Neural cell (in vitro differentiated cells): ENCODE data around the gene ADAMTSL4. TPM values are rescaled to one million over a fixed set of nuclear protein-coding genes. Genes with fewer than 3 reads are reported as not detected.

Experiments
- H2AFZ ChIP-seq: fragments of 200-600, 300-800 bp; sonication (generic), shearing (Covaris generic); 2 replicates; pipeline ENCODE4 v1.6.0; 2014; ENCODE audit warnings: low read depth, mild to moderate bottlenecking, antibody characterized with exemption, low read length, moderate library complexity
- H3F3A ChIP-seq: fragments of 200-600 bp; shearing (Covaris generic); 2 replicates; pipeline ENCODE4 v1.6.1; 2016; ENCODE audit warnings: mild to moderate bottlenecking, moderate library complexity, mixed read lengths, antibody characterized with exemption, low read length; ENCODE audit not compliant: insufficient read depth, poor library complexity, severe bottlenecking
- H3K27ac ChIP-seq: fragments of 200-600, 300-800 bp; sonication (generic), shearing (Covaris generic); 2 replicates; pipeline ENCODE4 v1.5.1; 2014; ENCODE audit warnings: mild to moderate bottlenecking, low read length, moderate library complexity
- H3K27me3 ChIP-seq: fragments of 300-800, 200-600 bp; sonication (generic), shearing (Covaris generic); 2 replicates; pipeline ENCODE4 v1.6.0; 2014; ENCODE audit warnings: mild to moderate bottlenecking, low read depth, low read length, moderate library complexity; ENCODE audit not compliant: insufficient read depth
- H3K36me3 ChIP-seq: fragments of 300-800, 200-600 bp; sonication (generic), shearing (Covaris generic); 2 replicates; pipeline ENCODE4 v1.5.1; 2014; ENCODE audit warnings: mild to moderate bottlenecking, antibody characterized with exemption, low read length, moderate library complexity; ENCODE audit not compliant: insufficient read depth
- H3K4me2 ChIP-seq: fragments of 300-800, 200-600 bp; sonication (generic), shearing (Covaris generic); 2 replicates; pipeline ENCODE4 v1.6.0; 2014; ENCODE audit warnings: mild to moderate bottlenecking, low read length
- H3K4me3 ChIP-seq: fragments of 300-800, 200-600 bp; sonication (generic), shearing (Covaris generic); 2 replicates; pipeline ENCODE4 v1.5.1; 2014; ENCODE audit warnings: mild to moderate bottlenecking, low read length, moderate library complexity
- H3K79me2 ChIP-seq: fragments of 200-600 bp; shearing (Covaris generic); replicated peaks from 2 replicates; pipeline ENCODE4 v1.6.0; 2014; ENCODE audit warnings: mild to moderate bottlenecking, low read length, moderate library complexity; ENCODE audit not compliant: insufficient read depth
- H3K9ac ChIP-seq: fragments of 300-800, 200-600 bp; sonication (generic), shearing (Covaris generic); 2 replicates; pipeline ENCODE4 v1.6.1; 2016; ENCODE audit warnings: mild to moderate bottlenecking, low read length, mixed read lengths
- H3K9me2 ChIP-seq: fragments of 200-600 bp; shearing (Covaris generic); 2 replicates; pipeline ENCODE4 v1.6.1; 2016; ENCODE audit warnings: mild to moderate bottlenecking, low read length, mixed read lengths; ENCODE audit not compliant: insufficient read depth
- H3K9me3 ChIP-seq: fragments of 200-600, 300-800 bp; sonication (generic), shearing (Covaris generic); 2 replicates; pipeline ENCODE4 v1.6.1; 2016; ENCODE audit warnings: mild to moderate bottlenecking, mixed run types, low read length, moderate library complexity, mixed read lengths
- H4K20me1 ChIP-seq: fragments of 200-600 bp; shearing (Covaris generic); 2 replicates; pipeline ENCODE4 v1.6.1; 2016; ENCODE audit warnings: mild to moderate bottlenecking, mixed run types; ENCODE audit not compliant: insufficient read depth
- EP300 ChIP-seq: fragments of 450-650 bp; conservative IDR thresholded peaks from 2 replicates; pipeline ENCODE4 v1.6.1; 2014; ENCODE audit warnings: antibody characterized with exemption, mild to moderate bottlenecking, moderate library complexity; ENCODE audit not compliant: poor library complexity, severe bottlenecking
- EZH2 ChIP-seq: fragments of 200-600, 300-800 bp; shearing (Covaris generic), sonication (generic); IDR thresholded peaks from 2 replicates; pipeline ENCODE4 v1.6.1; 2014; ENCODE audit warnings: antibody characterized with exemption, low read length, borderline replicate concordance, mild to moderate bottlenecking; ENCODE audit not compliant: insufficient read depth, poor library complexity, severe bottlenecking
- MXI1 ChIP-seq: fragments of 450-650 bp; conservative IDR thresholded peaks from 2 replicates; pipeline ENCODE4 v1.6.1; 2014; ENCODE audit warnings: antibody characterized with exemption, mild to moderate bottlenecking; ENCODE audit not compliant: poor library complexity, severe bottlenecking
- POLR2AphosphoS5 ChIP-seq: IDR thresholded peaks from 2 replicates; pipeline ENCODE4 v1.6.1; 2012
- RAD21 ChIP-seq: fragments of 450-650 bp; conservative IDR thresholded peaks from 2 replicates; pipeline ENCODE4 v1.6.1; 2014; ENCODE audit warnings: antibody characterized with exemption, mild to moderate bottlenecking, moderate library complexity
- SMC3 ChIP-seq: fragments of 450-650 bp; conservative IDR thresholded peaks from 2 replicates; pipeline ENCODE4 v1.6.1; 2014; ENCODE audit warnings: antibody characterized with exemption, mild to moderate bottlenecking, moderate library complexity; ENCODE audit not compliant: poor library complexity
- TAF1 ChIP-seq: IDR thresholded peaks from 2 replicates; pipeline ENCODE4 v1.6.1; 2012; ENCODE audit warnings: low read depth
- polyA plus RNA-seq: library from polyadenylated mRNA; depleted of rRNA; stranded (reverse); fragments of >200 nt; gene quantifications from 2 replicates; pipeline ENCODE4 v1.2.3, GENCODE V29; 2014
- TF ChIP-seq, protein P1 (sequence below): IDR thresholded peaks from 2 replicates; pipeline ENCODE4 v1.6.1; 2012; ENCODE audit warnings: borderline replicate concordance
- TF ChIP-seq, protein P2 (sequence below): fragments of 450-650 bp; IDR thresholded peaks from 2 replicates; pipeline ENCODE4 v1.5.1; 2014; ENCODE audit warnings: antibody characterized with exemption, mild to moderate bottlenecking, moderate library complexity; ENCODE audit not compliant: poor library complexity, severe bottlenecking

Gene ADAMTSL4
- polyA plus RNA-seq, 1 donor from 2014 or later: not detected

DNA sequence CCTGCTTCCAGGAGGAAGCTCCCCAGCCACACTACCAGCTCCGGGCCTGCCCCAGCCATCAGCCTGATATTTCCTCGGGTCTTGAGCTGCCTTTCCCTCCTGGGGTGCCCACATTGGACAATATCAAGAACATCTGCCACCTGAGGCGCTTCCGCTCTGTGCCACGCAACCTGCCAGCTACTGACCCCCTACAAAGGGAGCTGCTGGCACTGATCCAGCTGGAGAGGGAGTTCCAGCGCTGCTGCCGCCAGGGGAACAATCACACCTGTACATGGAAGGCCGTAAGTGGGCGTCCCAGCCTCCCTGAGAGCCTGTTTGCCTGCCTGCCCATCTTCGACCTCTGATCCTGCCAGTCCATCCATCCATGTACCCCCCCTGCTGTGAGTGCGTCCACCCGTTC is 37.7 kb upstream of the ADAMTSL4 start:
- H3K9me3 ChIP-seq: no peaks in the 10 kb centered on the region
- H3K4me2 ChIP-seq: no peak overlapping the region
- no peaks in the 10 kb centered on the region for H4K20me1 ChIP-seq
- no peaks in the 10 kb centered on the region for H3K79me2 ChIP-seq
- H3K36me3 ChIP-seq: no peaks in the 10 kb centered on the region
- no peaks in the 10 kb centered on the region for H3F3A ChIP-seq
- H3K27me3 ChIP-seq: no peaks in the 10 kb centered on the region
- no peak overlapping the region for H3K4me3 ChIP-seq
- H3K9me2 ChIP-seq: no peaks in the 10 kb centered on the region
- no peak for TF ChIP-seq EP300
- TF ChIP-seq, protein P1, sequence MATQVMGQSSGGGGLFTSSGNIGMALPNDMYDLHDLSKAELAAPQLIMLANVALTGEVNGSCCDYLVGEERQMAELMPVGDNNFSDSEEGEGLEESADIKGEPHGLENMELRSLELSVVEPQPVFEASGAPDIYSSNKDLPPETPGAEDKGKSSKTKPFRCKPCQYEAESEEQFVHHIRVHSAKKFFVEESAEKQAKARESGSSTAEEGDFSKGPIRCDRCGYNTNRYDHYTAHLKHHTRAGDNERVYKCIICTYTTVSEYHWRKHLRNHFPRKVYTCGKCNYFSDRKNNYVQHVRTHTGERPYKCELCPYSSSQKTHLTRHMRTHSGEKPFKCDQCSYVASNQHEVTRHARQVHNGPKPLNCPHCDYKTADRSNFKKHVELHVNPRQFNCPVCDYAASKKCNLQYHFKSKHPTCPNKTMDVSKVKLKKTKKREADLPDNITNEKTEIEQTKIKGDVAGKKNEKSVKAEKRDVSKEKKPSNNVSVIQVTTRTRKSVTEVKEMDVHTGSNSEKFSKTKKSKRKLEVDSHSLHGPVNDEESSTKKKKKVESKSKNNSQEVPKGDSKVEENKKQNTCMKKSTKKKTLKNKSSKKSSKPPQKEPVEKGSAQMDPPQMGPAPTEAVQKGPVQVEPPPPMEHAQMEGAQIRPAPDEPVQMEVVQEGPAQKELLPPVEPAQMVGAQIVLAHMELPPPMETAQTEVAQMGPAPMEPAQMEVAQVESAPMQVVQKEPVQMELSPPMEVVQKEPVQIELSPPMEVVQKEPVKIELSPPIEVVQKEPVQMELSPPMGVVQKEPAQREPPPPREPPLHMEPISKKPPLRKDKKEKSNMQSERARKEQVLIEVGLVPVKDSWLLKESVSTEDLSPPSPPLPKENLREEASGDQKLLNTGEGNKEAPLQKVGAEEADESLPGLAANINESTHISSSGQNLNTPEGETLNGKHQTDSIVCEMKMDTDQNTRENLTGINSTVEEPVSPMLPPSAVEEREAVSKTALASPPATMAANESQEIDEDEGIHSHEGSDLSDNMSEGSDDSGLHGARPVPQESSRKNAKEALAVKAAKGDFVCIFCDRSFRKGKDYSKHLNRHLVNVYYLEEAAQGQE: no peak
- no peak for TF ChIP-seq EZH2
- no peak for TF ChIP-seq MXI1
- TF ChIP-seq, protein P2, sequence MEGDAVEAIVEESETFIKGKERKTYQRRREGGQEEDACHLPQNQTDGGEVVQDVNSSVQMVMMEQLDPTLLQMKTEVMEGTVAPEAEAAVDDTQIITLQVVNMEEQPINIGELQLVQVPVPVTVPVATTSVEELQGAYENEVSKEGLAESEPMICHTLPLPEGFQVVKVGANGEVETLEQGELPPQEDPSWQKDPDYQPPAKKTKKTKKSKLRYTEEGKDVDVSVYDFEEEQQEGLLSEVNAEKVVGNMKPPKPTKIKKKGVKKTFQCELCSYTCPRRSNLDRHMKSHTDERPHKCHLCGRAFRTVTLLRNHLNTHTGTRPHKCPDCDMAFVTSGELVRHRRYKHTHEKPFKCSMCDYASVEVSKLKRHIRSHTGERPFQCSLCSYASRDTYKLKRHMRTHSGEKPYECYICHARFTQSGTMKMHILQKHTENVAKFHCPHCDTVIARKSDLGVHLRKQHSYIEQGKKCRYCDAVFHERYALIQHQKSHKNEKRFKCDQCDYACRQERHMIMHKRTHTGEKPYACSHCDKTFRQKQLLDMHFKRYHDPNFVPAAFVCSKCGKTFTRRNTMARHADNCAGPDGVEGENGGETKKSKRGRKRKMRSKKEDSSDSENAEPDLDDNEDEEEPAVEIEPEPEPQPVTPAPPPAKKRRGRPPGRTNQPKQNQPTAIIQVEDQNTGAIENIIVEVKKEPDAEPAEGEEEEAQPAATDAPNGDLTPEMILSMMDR: no peak
- TF ChIP-seq POLR2AphosphoS5: no peak
- TF ChIP-seq SMC3: no peak
- TF ChIP-seq RAD21: no peak
- no peak overlapping the region for H3K9ac ChIP-seq
- no peak overlapping the region for H2AFZ ChIP-seq
- no peak overlapping the region for H3K27ac ChIP-seq

DNA sequence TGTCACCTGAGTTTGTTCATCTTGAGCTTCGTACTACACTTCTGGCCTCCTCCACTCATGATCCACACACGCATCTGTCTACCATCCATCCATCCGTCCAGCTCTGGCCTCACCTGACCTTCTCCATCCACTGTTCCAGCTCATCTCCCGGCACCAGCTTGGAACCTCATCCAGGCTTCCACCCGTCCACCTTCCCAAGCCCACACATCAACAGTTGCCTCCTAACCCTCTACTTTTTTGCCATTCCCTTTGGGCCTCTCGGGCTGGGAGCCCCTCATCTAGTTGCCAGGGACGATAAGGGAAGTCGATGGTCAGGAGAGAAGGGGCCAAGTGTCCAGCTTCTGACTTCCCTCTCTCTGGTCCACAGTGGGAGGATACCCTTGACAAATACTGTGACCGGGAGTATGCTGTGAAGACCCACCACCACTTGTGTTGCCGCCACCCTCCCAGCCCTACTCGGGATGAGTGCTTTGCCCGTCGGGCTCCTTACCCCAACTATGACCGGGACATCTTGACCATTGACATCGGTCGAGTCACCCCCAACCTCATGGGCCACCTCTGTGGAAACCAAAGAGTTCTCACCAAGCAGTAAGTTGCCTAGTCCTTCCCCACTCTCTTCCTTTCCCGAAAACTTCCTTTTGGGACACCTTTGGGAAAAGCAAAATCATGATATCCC is 37.1 kb upstream of the ADAMTSL4 start:
- Histone ChIP-seq H3K4me2 (no peak overlapping the region), H2AFZ (no peak overlapping the region), H4K20me1 (no peaks in the 10 kb centered on the region), H3K4me3 (no peak overlapping the region), H3K9me3 (no peaks in the 10 kb centered on the region), H3K9me2 (no peaks in the 10 kb centered on the region), H3K27me3 (no peaks in the 10 kb centered on the region), H3F3A (no peaks in the 10 kb centered on the region), H3K36me3 (no peaks in the 10 kb centered on the region), H3K79me2 (no peaks in the 10 kb centered on the region), H3K9ac (no peak overlapping the region), H3K27ac (no peak overlapping the region)
- no peak for TF ChIP-seq POLR2AphosphoS5

DNA sequence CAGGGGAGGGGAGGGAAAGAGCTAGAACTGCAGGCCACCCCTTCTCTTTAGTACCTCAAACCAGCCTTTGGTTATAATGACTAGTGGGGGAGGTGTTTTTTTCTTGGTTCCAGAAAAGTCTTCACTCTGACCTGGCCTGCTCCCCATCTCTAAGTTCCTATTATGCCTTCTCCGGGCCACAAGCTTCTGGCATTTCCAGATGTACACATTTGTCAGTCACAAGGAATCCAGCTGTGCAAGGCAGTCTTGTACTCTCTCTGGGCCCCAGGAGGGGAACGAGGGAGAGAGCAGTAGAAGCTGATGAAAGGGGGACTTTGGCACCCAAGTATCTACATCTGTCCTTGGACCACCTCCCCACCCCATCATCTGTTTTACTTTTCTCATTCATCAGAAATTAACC is 36.4 kb upstream of the ADAMTSL4 start:
- Histone ChIP-seq H2AFZ (no peak overlapping the region), H3F3A (no peaks in the 10 kb centered on the region)
- TF ChIP-seq MXI1 (no peak), RAD21 (no peak), POLR2AphosphoS5 (no peak), SMC3 (no peak), EZH2 (no peak), EP300 (no peak), TAF1 (no peak)
- TF ChIP-seq, protein P1: no peak
- TF ChIP-seq, protein P2: no peak

More for the DNA sequence above, 36.4 kb upstream of the ADAMTSL4 start:
- Histone ChIP-seq H4K20me1 (no peaks in the 10 kb centered on the region), H3K9me2 (no peaks in the 10 kb centered on the region), H3K9me3 (no peaks in the 10 kb centered on the region), H3K4me2 (no peak overlapping the region), H3K27me3 (no peaks in the 10 kb centered on the region), H3K4me3 (no peak overlapping the region), H3K9ac (no peak overlapping the region), H3K36me3 (no peaks in the 10 kb centered on the region), H3K27ac (no peak overlapping the region), H3K79me2 (no peaks in the 10 kb centered on the region)
